ENCODE results near the gene LTC4S.

The LTC4S gene

GRCh38 chr5:179795863-179796833 is 2.4 kb downstream of the LTC4S start:
- DNase-seq (ENCODE audit: low spot score): peak; percentile 73

- no peak for DNase-seq (ENCODE audit: low spot score)
These were observed 3.3 kb downstream of the LTC4S start for GRCh38 chr5:179796877-179797608.

- DNase-seq (ENCODE audit: low spot score): no peak
These were observed 4.0 kb downstream of the LTC4S start for GRCh38 chr5:179797741-179798140.

- no peak for DNase-seq (ENCODE audit: low spot score)
These were observed 4.5 kb downstream of the LTC4S start for GRCh38 chr5:179798144-179798770.

- DNase-seq (ENCODE audit: low spot score): no peak
These were observed 5.2 kb downstream of the LTC4S start for GRCh38 chr5:179798771-179799643.

GRCh38 chr5:179799644-179799973 is 5.8 kb downstream of the LTC4S start:
- DNase-seq (ENCODE audit: low spot score): no peak

- DNase-seq (ENCODE audit: low spot score): no peak
These were observed 6.4 kb downstream of the LTC4S start for GRCh38 chr5:179800071-179800695.

- DNase-seq (ENCODE audit: low spot score): no peak
These were observed 7.0 kb downstream of the LTC4S start for GRCh38 chr5:179800696-179801201.

GRCh38 chr5:179801304-179802206 is 7.8 kb downstream of the LTC4S start:
- no peak for DNase-seq (ENCODE audit: low spot score)

GRCh38 chr5:179802207-179802883 is 8.6 kb downstream of the LTC4S start:
- no peak for DNase-seq (ENCODE audit: low spot score)

GRCh38 chr5:179802950-179803562 is 9.3 kb downstream of the LTC4S start:
- no peak for DNase-seq (ENCODE audit: low spot score)

- no peak for DNase-seq (ENCODE audit: low spot score)
These were observed 10.1 kb downstream of the LTC4S start for GRCh38 chr5:179803651-179804554.

GRCh38 chr5:179804555-179804947 is 10.8 kb downstream of the LTC4S start:
- DNase-seq (ENCODE audit: low spot score): no peak

- no peak for DNase-seq (ENCODE audit: low spot score)
These were observed 11.3 kb downstream of the LTC4S start for GRCh38 chr5:179805070-179805528.

GRCh38 chr5:179805529-179806249 is 11.9 kb downstream of the LTC4S start:
- DNase-seq (ENCODE audit: low spot score): no peak

GRCh38 chr5:179806250-179807048 is 12.7 kb downstream of the LTC4S start, which contains the start of gene MGAT4B:
Gene MGAT4B (minus strand): TSS chr5:179806866. CDS start chr5:179806583, 283 bp downstream.
- peak; percentile 75 for DNase-seq (ENCODE audit: low spot score)
